Sciatic nerve (tissue), 2 donors: ENCODE measurements around the gene DCX. TPM values are rescaled to one million over a fixed set of nuclear protein-coding genes. Genes with fewer than 3 reads are reported as not detected.
A peak's percentile ranks its signal among the peaks of the same experiment; 100 is the strongest.

Experiments used
- ATAC-seq: fragments of 200-7000 bp; cut with Tn5 transposase; one replicate; pipeline ENCODE4 v1.9.1; 2020; ENCODE audit warnings: mild to moderate bottlenecking, moderate library complexity
- DNase-seq: peaks from one replicate; pipeline ENCODE4 v3.0.0-alpha.2; 2020; ENCODE audit warnings: low spot score
- intact Hi-C: fragments of 100-400 bp; cut with DNase I; formaldehyde crosslinking; loops from one replicate; pipeline ENCODE4 v1.14.2; 2022
- total RNA-seq: library from RNA; stranded (reverse); fragmentation: NEBNext Ultra II Directional; extraction: Animal tissue kit (Norgen Biotek cat#: 25700); gene quantifications from one replicate; pipeline ENCODE4 v1.2.1, GENCODE V29; 2021
- donor health status: DM: no; HTN: no; CAD: no.
- donor health status: DM: no; HTN: no; CAD: no.

DCX gene
- total RNA-seq, 1 donor from 2014 or later: not detected

DNA sequence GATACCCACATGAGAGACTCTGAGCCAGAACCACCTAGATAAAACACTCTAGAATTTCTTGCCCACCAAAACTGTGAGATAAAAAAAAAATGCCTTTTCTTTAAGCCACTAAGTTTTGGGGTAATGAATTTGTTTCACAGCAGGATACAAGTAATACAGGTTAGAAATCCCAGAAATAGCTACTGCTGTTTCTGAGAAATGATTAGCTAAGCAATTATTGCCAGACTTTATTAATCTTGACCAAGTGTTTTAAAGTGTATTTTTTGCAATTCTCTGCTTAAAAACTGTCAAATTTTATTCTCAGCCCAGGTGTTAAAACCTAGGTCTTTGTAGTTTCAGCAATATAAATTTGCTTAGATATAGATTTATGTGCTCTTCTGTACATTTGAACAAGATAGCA, 83.1 kb downstream of the DCX start:
- ATAC-seq: no peak
- intact Hi-C loops: no loop called here
- no peak for DNase-seq

DNA sequence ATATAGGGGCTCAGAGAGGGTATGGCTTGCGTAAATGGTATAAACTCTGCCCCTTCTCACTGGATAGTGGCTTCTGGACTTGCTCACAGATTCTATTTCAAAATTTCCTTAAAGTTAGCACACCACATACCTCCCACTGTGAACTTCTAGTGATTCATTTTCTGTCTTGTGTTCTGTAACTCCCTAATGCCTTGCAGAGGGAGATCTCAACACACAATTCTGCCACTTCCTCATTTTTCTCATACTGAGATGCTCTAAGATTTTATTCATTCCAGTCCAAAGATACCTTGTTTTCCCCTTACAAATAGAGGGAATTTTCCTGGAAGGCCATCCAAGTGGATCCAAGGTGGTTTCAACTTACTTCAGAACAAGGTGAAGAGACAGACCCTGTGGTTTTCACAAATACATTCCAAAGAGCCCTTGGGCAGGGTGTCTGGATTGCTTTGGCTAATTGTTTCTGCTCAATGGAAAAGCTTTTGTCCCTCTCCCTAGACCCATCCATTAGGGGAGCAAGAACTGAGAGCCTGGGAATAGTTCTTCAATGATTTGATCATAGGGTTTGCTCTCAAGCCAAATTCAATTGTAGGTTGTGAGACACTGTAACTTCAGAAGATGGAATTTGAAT, 89.6 kb downstream of the DCX start:
- no peak for ATAC-seq
- no peak for DNase-seq
- intact Hi-C loops: no loop called here

DNA sequence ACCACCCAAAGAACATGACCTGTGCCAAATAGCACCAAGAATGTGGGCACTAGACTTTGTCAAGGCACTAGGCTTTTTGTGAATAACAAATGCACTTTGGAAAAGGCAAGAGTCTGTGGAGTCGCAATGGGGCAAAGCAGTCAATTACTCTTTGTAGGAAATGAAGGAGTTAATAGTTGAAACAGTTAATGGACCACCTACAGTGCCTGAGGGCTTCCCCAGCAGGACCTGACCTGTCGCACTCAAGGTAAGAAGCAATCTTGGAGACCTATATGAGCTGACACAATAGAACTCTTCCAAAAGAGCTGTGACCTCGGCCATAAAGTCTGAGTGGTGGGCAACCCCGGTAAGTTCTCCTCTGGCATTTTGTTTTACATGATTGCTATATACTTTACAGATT, 92.5 kb downstream of the DCX start:
- intact Hi-C loops: no loop called here
- ATAC-seq: no peak
- DNase-seq: no peak

GRCh38 chrX:111318901-111319300, 93.1 kb downstream of the DCX start:
- no peak for DNase-seq
- no peak for ATAC-seq
- intact Hi-C loops: no loop called here

DNA sequence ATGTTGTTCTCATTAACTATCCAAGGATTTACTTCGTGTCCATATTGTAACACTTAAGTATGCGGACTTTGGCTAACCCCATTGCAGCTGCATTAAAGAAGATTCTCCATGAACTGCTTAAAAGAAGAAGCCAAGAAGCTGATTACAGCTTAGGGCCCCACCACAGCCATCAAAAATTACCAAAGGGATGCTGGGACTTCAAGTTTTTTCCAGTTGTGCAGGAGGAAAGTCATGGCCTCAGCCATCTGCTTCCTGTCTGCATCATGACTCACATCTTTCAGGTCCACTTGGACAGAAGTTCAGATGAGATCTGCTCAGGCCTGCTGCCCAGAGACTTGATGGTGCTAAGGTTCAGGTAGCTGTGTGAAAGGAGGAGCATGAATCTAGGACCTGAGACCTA, 102.9 kb downstream of the DCX start:
- intact Hi-C loops: no loop called here
- DNase-seq: no peak
- ATAC-seq: no peak

DNA sequence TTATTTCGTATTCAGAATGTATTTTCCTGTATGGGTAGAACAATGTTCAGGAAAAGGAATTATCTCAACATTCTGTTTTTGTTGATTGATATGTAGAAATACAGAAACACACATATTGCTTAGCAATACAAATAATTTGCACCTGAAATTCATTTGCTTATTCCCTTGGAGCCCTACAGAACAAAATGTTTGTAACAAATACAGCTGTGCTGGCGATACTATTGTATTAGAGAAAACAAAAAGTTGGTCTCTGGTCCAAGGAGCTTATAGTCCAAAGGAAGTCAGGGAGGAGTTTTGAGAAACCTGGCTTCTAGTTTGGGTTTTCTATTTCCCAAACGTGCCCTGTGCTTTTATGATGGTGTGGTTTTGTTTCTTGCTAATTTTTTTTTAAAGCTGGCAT, 104.0 kb downstream of the DCX start:
- DNase-seq (no peak), ATAC-seq (no peak)
- intact Hi-C loops: no loop called here

GRCh38 chrX:111302284-111302683, 109.7 kb downstream of the DCX start:
- DNase-seq (no peak), ATAC-seq (no peak)
- intact Hi-C loops: no loop called here

- ATAC-seq (no peak), DNase-seq (no peak)
- intact Hi-C loops: no loop called here
Observed at GRCh38 chrX:111288841-111289240, 123.2 kb downstream of the DCX start.

DNA sequence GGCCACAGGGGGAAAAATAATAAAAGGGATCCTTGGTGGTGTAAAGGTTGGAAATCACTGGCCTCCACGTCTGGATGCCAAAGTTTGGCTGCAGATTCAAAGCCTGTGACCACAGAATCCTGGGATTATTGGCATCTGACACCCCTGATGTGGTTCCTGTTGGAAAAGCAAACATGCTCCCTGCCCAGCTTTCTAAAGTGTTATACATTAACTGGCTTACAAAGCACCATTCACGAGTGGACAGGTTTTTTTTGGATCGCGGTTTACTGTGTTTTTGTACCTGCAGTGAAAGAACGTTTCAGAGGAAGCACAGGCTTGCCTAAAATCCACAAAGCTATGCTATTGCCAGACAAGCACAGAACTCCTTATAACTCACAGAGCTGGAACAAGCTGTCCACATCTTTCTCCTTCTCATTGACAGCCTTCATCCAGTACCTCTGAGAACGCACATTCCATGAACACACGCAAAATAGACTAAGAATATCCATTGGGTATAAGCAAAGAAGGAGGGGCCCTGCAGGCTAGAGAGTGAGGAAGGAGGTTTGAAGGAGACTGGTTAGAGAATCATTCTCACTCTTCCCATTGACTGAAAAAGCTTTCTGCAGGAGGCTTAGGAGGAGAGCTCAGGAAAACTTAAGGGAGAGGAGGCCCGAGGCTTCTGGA, 127.2 kb downstream of the DCX start:
- ATAC-seq (no peak), DNase-seq (no peak)
- intact Hi-C loops: no loop called here

DNA sequence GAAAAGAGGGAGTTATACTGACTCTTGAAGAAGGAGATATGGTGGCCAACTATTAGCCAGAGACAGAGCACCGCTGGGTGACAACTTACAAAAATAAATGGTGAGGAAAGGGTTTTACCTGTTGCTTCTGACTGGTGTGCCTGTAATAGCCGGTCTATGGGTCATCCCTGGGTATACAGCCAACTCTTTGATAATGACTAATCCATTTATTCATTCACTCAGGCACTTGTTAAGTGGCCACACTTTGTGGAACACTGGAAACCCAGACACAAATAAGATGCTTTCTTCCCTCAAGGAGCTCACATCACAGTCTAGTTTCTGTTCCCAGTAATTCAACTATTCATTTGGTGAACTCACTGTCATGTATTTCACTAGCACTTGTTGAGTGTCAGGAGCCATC, 128.5 kb downstream of the DCX start:
- no peak for DNase-seq
- ATAC-seq: no peak
- intact Hi-C loops: no loop called here

- ATAC-seq: no peak
- DNase-seq: no peak
- intact Hi-C loops: no loop called here
Observed at GRCh38 chrX:111282991-111283390, 129.0 kb downstream of the DCX start.

DNA sequence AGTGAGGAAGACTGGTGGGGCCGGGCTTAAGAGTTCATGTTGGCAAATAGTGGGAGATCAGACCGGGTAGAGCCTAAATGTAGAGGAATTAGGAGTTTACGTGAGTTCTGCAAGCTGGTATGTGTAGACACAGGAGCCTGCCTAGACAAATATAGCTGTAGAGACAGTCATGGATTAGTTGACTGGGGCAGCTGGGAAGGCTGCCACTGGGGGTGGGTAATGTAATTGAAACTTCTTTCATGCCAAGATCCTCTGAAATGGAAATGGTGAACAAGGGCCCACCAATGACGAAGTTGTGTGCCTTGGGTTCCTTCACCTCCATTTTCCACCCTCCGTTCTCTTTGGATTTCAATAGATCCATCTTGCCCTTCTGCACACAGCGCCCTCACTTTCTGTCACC, 129.9 kb downstream of the DCX start:
- intact Hi-C loops: no loop called here
- ATAC-seq (no peak), DNase-seq (no peak)

- intact Hi-C loops: no loop called here
- ATAC-seq (peak; percentile 84), DNase-seq (no peak)
Observed at GRCh38 chrX:111270339-111270738, 141.7 kb downstream of the DCX start, which contains the start of gene CAPN6. Gene CAPN6, minus strand, starts transcription at chrX:111270483. Its CDS starts 6,547 bp downstream, at chrX:111263936.

GRCh38 chrX:111268506-111268905, 143.5 kb downstream of the DCX start:
- intact Hi-C loops: no loop called here
- DNase-seq: no peak
- ATAC-seq: no peak

GRCh38 chrX:111265486-111265885, 146.5 kb downstream of the DCX start:
- intact Hi-C loops: no loop called here
- ATAC-seq (no peak), DNase-seq (no peak)

GRCh38 chrX:111264385-111264784, 147.6 kb downstream of the DCX start:
- DNase-seq (no peak), ATAC-seq (no peak)
- intact Hi-C loops: no loop called here

DNA sequence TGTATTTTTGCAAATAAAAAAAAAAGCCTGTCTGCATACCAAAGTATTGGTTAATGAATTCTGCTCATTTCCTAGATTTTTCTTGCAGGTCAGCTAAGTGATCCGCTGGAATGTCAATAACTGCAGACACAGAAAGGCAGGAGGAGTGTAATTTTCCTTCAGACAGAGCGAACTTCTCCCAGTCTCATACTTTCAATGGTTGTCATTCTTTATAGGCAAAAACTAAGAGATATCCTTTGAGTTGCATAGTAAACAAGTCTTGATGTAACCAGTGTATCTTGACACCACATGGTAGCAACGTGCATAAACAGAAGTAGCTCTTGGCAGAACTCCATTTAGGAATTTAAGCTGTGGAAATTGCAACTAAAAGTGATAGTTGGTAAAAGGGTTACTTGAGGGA, 149.9 kb downstream of the DCX start:
- ATAC-seq: no peak
- intact Hi-C loops: no loop called here
- DNase-seq: no peak

- DNase-seq (no peak), ATAC-seq (no peak)
- intact Hi-C loops: no loop called here
Observed at GRCh38 chrX:111260451-111260850, 151.5 kb downstream of the DCX start.

DNA sequence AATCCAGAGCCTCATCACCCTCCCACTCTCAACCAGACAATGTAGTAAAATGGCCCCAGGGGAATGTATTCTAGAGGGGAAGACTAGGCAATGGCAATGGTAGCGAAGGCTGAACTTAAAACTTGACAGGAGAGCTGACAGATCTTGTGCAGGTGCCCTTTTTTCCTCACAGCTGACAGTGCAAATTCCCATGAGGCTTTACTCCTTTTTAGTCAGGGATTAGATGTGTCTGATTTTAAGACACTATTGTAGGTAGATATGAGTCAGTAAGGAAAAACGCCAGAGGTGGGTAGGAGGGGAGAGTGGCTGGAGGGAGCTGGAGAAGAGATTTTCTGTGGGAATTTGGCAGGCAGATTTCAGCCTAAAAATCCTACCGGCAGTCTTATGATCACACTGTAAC, 152.4 kb downstream of the DCX start:
- ATAC-seq: no peak
- intact Hi-C loops: no loop called here
- DNase-seq: no peak

DNA sequence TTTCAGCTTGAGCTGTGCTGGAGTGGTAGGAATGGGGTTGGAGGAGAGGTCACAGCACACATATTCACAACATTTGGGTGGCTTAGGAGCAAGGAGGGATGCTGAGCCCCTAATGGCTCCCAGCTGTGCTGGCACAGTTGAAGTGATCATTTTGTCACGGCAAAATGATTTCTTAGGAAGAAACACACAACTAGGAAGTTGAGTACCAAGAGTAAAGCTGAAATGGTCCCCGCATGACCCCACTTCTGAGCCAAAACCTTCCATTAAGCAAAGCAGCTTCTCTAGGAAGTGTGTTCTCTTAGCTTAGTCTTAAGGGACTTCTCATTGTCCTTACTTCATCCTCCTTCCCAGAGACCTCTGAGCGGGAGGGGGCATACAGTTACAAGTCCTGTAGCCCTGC, 154.3 kb downstream of the DCX start:
- ATAC-seq (peak; percentile 85), DNase-seq (no peak)
- intact Hi-C loops: no loop called here
